Kidney (tissue), 14 donors: ENCODE measurements around the gene ART3. TPM values are rescaled to one million over a fixed set of nuclear protein-coding genes. Genes with fewer than 3 reads are reported as not detected.

Source experiments
- DNase-seq, 5 donors: peaks; one replicate each; pipeline ENCODE4 v3.0.0-alpha.2; 2013 to 2020
- FAIRE-seq: peaks from 2 replicates; lab custom pipeline; 2012; peaks lifted over from hg19 to GRCh38; lab: Jason Lieb, UNC
- H3K27ac ChIP-seq, 2 donors: one replicate each; pipeline ENCODE4 v1.7.0; 2013; ENCODE audit warnings: low read depth in 2 of 2, low read length in 2 of 2, inconsistent platforms in 1 of 2
- H3K27me3 ChIP-seq: one replicate; pipeline ENCODE4 v1.7.1; 2013; ENCODE audit warnings: low read length, inconsistent platforms; ENCODE audit not compliant: control insufficient read depth, insufficient read depth
- H3K36me3 ChIP-seq, 3 donors: one replicate each; pipeline versions ENCODE4 v1.7.0 to v1.7.1; 2013; ENCODE audit warnings: low read length in 3 of 3, control low read depth in 1 of 3, inconsistent platforms in 1 of 3; ENCODE audit not compliant: insufficient read depth in 3 of 3, control insufficient read depth in 2 of 3
- H3K4me1 ChIP-seq, 3 donors: one replicate each; pipeline versions ENCODE4 v1.7.0 to v1.7.1; 2013; ENCODE audit warnings: low read length in 3 of 3, inconsistent platforms in 1 of 3, low read depth in 1 of 3; ENCODE audit not compliant: control insufficient read depth in 2 of 3, insufficient read depth in 2 of 3
- H3K4me3 ChIP-seq, 3 donors: one replicate each; pipeline versions ENCODE4 v1.7.0 to v1.8.1; 2013; ENCODE audit warnings: low read length in 3 of 3, control low read depth in 1 of 3, inconsistent platforms in 1 of 3
- H3K9ac ChIP-seq, 3 donors: one replicate each; pipeline versions ENCODE4 v1.7.0 to v1.7.1; 2013; ENCODE audit warnings: low read length in 3 of 3, control low read depth in 1 of 3, inconsistent platforms in 1 of 3
- H3K9me3 ChIP-seq, 3 donors: one replicate each; pipeline versions ENCODE4 v1.7.0 to v1.7.1; 2013; ENCODE audit warnings: low read length in 3 of 3, control low read depth in 1 of 3, inconsistent platforms in 1 of 3; ENCODE audit not compliant: control insufficient read depth in 2 of 3, insufficient read depth in 1 of 3
- intact Hi-C: fragments of 100-400 bp; cut with DNase I; formaldehyde crosslinking; loops from one replicate; pipeline ENCODE4 v1.11.1; 2022
- polyA plus RNA-seq: library from polyadenylated mRNA; stranded (reverse); fragments of 350-450 nt; fragmentation: Illumina TruSeq; extraction: RNeasy Lipid Tissue Mini Kit (QIAGEN cat#74804); gene quantifications from one replicate; pipeline ENCODE4 v1.2.3, GENCODE V29; 2014; ENCODE audit warnings: low read depth, low replicate concordance; ENCODE audit not compliant: insufficient read depth
- total RNA-seq: library from RNA; stranded (reverse); fragmentation: NEBNext Ultra II Directional; extraction: Animal tissue kit (Norgen Biotek cat#: 25700); gene quantifications from one replicate; pipeline ENCODE4 v1.2.1, GENCODE V29; 2021
- TF ChIP-seq, protein P1 (sequence below): IDR thresholded peaks from 3 replicates; pipeline ENCODE4 v1.5.1; 2012; ENCODE audit warnings: mild to moderate bottlenecking, moderate library complexity, borderline replicate concordance; ENCODE audit not compliant: insufficient read depth; ENCODE audit errors: extremely low read depth
- donor health status: control.
- donor health status: control.
- donor health status: control.
- donor health status: control.
- donor health status: control.
- donor health status: DM: yes; HTN: yes; CAD: no.
- donor health status: Normal renal cell carcinoma (clear cell type).

The ART3 gene
- total and polyA plus RNA-seq, 2 donors from 2014 or later = not detected

GRCh38 chr4:76087007-76087769 lies 12.7 kb downstream of the ART3 start:
- Histone ChIP-seq H3K9me3 (no peaks in the 10 kb centered on the region), H3K36me3 (no peaks in the 10 kb centered on the region), H3K4me1 (peaks cover 0 to 2% (median 0%) of the 10 kb centered on the region in 3 donors), H3K4me3 (peak overlapping the region in 1 of 3 donors; percentile 40), H3K27ac (no peak overlapping the region), H3K27me3 (no peaks in the 10 kb centered on the region), H3K9ac (no peak overlapping the region)
- intact Hi-C loops = no loop called here
- DNase-seq (peak; percentile 42 to 76 (median 47)), FAIRE-seq (peak; percentile 51)
- TF ChIP-seq, protein P1, sequence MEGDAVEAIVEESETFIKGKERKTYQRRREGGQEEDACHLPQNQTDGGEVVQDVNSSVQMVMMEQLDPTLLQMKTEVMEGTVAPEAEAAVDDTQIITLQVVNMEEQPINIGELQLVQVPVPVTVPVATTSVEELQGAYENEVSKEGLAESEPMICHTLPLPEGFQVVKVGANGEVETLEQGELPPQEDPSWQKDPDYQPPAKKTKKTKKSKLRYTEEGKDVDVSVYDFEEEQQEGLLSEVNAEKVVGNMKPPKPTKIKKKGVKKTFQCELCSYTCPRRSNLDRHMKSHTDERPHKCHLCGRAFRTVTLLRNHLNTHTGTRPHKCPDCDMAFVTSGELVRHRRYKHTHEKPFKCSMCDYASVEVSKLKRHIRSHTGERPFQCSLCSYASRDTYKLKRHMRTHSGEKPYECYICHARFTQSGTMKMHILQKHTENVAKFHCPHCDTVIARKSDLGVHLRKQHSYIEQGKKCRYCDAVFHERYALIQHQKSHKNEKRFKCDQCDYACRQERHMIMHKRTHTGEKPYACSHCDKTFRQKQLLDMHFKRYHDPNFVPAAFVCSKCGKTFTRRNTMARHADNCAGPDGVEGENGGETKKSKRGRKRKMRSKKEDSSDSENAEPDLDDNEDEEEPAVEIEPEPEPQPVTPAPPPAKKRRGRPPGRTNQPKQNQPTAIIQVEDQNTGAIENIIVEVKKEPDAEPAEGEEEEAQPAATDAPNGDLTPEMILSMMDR = peak; percentile 40

GRCh38 chr4:76088719-76089118 lies 14.2 kb downstream of the ART3 start:
- FAIRE-seq = no peak
- no peaks in the 10 kb centered on the region for H3K9me3 ChIP-seq
- no peaks in the 10 kb centered on the region for H3K36me3 ChIP-seq
- DNase-seq = no peak
- H3K27me3 ChIP-seq = no peaks in the 10 kb centered on the region
- H3K27ac ChIP-seq = no peak overlapping the region
- peaks cover 0 to 2% (median 0%) of the 10 kb centered on the region in 3 donors for H3K4me1 ChIP-seq
- TF ChIP-seq, protein P1 = no peak
- H3K9ac ChIP-seq = no peak overlapping the region
- intact Hi-C loops = no loop called here
- no peak overlapping the region for H3K4me3 ChIP-seq

GRCh38 chr4:76090241-76090691 lies 15.8 kb downstream of the ART3 start:
- no peak overlapping the region for H3K9ac ChIP-seq
- TF ChIP-seq, protein P1 = no peak
- intact Hi-C loops = no loop called here
- no peaks in the 10 kb centered on the region for H3K27me3 ChIP-seq
- H3K4me1 ChIP-seq = peaks cover 0 to 2% (median 0%) of the 10 kb centered on the region in 3 donors
- H3K27ac ChIP-seq = no peak overlapping the region
- no peaks in the 10 kb centered on the region for H3K9me3 ChIP-seq
- FAIRE-seq (peak; percentile 78), DNase-seq (peak in 1 of 5 donors; percentile 29)
- H3K36me3 ChIP-seq = no peaks in the 10 kb centered on the region
- no peak overlapping the region for H3K4me3 ChIP-seq
